HG02759 (cell line): ENCODE measurements around the gene BRIP1.
A peak's percentile ranks its signal among the peaks of the same experiment; 100 is the strongest.

Source experiments
- ATAC-seq: cut with Tn5 transposase; IDR thresholded peaks from one replicate; pipeline ENCODE4 v1.9.1; 2021; ENCODE audit warnings: mild to moderate bottlenecking, moderate library complexity; ENCODE audit not compliant: unreplicated experiment

Gene BRIP1

DNA sequence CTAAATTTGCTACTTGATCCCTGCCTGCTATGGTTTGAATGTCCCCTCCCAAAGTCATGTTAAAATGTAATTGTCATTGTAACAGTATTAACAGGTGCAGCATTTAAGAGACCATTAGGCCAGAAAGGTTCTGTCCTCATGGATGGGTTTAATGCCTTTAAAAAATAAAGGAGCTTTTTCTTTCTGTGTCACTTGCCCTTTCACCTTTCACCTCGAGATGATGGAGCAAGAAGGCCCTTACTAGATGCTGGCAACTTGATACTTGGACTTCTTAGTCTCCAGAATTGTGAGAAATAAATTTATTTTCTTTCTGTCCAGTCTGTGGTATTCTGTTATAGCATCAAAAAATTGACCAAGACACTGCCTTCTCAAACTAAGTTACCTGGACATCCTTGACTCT is 98.5 kb downstream of the BRIP1 start:
- no peak for ATAC-seq

DNA sequence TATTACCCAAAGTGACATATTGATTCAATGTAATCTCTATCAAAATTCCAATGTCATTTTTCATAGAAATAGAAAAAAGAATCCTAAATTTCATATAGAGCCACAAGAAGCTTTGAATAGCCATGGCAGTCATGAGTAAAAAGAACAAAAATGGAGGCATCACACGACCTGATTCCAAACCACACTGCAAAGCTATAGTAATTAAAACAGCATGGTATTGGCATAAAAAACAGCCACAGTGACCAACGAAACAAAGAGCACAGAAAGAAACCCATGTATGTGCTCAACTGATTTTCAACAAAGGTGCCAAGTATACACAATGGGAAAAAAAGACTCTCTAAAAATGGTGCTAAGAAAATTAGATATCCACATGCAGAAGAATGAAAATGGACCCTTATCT is 101.5 kb downstream of the BRIP1 start:
- ATAC-seq = no peak

GRCh38 chr17:61759362-61759761 is 104.0 kb downstream of the BRIP1 start:
- ATAC-seq = no peak

DNA sequence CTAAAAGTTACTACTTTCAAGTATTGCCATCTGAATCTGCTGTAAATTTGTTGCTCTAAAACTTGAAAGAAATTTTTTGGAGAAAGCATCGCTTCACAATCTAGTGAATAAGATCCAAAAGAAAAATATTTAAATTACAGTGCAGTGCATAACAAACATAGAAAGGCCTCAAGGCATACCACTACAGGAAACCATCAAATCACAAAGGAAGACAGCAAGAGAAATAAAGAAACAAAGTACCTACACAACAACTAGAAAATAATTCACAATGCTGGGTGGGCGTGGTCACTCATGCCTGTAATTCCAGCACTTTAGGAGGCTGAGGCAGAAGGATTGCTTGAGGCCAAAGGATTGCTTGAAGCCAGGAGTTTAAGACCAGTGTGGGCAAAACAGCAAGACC is 104.9 kb downstream of the BRIP1 start:
- no peak for ATAC-seq

DNA sequence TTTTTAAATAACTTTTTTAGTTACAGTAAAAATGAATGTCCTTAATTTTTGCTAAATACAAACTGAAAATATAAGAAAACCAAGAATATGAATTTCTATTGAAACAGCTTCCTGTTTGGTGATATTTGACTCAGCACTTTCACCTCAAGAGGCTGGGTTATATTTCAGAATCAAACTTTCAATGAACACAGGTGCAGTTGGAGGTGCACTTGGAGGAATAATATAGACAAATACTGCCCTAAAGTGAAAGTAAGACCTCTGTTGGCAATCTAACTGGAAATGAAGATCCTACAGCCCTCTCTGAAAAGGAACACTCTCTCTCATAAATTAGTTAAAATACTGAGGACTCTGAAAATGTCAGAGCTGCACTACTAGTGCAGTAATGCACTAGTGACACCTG is 106.2 kb downstream of the BRIP1 start:
- no peak for ATAC-seq

DNA sequence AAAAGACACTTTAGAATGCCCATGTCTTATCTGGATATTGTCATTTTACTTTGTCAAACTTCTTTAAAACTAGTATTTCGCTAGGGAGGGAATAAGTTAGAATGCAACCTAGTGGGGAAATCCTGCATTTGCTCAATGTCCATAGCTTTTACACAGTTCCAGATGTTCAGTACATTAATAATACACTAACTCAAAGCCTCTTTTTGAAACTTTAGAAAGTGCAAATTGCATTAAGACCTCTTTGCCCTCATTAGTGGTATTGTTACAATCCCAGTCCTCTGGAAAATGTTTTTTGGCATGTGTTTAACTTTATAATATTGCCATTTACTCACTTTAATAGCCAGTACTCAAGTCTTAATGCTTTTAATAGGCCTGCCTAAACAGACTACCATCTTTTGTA is 106.8 kb downstream of the BRIP1 start:
- ATAC-seq = no peak

GRCh38 chr17:61755668-61756067 is 107.7 kb downstream of the BRIP1 start:
- ATAC-seq = no peak

DNA sequence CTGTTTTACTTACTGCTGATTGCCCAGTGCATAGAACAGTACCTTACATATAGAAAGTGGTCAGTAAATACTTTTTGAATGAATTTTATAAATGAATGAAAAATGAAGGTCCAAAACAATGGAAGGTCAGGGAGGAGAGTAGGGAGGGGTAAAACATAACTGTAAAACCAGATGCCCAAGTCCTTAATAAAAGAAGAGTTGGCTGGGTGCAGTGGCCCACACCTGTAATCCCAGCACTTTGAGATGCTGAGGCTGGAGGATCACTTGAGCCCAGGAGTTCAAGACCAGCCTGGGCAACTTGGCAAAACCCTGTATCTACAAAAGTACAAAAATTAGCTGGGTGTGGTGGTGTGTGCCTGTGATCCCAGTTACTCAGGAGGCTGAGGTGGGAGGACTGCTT is 108.2 kb downstream of the BRIP1 start:
- no peak for ATAC-seq

- no peak for ATAC-seq
Observed at GRCh38 chr17:61754124-61754523, 109.2 kb downstream of the BRIP1 start.

DNA sequence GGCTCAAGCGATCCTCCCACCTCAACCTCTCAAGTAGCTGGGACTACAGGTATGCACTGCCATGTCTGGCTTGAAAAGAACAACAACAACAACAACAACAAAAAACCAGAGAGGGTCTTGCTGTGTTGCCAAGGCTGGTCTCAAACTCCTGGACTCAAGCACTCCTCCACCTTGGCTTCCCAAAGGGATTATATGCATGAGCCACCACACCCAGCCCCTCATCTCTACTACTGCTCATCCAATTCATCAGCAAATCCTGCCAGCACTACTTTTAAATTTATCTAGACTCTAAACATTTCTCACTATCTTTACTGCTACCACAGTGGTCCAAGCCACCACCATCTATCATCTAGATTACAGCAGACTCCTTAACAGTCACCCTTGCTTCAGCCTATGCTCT is 109.6 kb downstream of the BRIP1 start:
- ATAC-seq = no peak

GRCh38 chr17:61750656-61751055 is 112.7 kb downstream of the BRIP1 start:
- peak; percentile 85 for ATAC-seq

DNA sequence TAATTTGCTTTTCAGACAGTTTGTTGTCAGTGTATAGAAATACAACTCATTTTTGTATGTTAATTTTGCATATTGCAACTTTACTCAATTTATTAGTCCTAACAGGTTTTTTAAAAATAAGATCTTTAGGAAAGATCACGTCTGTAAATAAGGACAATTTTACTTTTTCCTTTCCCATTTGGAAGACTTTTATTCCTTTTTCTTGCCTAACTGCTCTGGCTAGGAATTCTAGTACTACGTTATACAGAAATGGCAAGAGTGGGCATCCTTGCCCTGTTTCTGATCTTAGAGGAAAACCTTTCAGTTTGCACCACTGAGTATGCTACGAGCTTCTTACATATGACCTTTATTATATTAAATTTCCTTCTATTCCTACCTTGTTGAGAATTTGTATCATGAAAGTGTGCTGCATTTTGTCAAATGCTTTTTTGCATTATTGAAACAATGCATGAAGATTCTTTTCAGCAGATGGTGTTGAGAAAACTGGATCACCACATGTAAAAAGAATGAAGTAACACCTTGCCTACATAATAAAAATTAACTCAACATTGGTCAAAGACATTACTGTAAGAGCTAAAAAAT is 113.4 kb downstream of the BRIP1 start:
- ATAC-seq = no peak

DNA sequence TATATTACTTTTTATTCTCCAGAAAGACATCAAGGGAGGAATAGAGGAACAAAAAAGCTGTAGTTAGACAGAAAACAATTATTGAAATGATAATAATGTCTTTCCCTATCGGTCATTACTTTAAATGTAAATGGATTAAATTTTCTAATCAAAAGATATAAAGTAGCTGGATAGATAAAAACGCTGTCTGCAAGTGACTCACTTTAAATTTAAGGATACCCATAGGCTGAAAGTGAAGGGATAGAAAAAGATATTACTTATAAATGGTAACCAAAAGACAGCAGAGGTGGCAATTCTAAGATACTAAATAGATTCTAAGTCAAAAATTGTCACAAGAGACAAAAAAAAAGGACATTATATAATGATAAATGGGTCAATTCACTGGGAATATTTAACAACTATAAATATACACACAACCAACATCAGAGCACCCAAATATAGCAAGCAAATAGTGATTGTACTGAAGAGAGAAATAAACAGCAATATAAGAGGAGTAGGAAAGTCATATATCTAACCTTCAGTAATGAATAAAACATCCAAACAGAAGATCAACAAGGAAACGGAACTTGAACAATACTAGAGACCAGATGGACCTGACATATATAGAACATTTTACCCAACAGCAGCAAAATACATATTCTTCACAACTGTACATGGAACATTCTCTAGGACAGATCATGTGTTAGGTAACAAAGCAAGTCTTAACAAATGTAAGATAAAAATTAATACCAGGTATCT is 116.9 kb downstream of the BRIP1 start:
- no peak for ATAC-seq

- no peak for ATAC-seq
Observed at GRCh38 chr17:61744804-61745203, 118.5 kb downstream of the BRIP1 start.

DNA sequence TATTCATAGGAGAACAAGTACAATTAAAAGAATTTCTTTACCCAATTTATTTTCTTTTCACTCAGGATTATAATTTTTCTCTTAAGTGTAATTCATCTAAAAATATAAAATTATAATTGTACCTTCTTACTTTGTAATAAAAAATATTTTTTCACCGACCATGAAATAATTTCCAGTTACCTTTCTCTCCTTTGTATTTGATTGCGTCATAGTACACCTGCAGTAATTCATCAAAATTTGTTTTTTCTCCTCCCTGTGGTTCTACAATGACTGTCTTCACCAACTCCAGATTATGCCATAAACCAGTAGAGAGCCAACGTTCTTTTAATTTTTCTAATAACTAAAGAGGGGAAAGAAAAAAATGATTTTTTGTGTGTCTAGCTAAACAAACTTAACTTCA is 119.1 kb downstream of the BRIP1 start:
- ATAC-seq = no peak

- ATAC-seq = no peak
Observed at GRCh38 chr17:61743766-61744165, 119.6 kb downstream of the BRIP1 start.

DNA sequence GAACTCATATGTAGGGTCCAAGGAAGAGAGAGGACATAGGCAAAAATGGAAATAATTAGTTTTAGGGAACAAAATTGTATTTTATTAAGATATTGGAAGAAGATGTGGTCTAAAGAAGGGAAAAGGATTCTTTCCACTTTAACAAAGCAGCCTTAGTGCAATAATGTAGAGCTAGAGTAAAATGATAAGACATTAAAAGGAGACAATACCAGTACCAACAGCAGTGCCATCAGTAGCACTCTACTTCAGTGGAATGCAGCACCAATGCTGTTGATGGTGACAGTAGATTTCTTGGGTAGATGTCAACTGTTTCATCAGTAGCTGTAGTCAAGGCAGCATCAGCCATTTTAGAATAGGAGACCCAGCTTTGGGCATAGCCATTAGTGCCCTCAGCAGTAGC is 124.3 kb downstream of the BRIP1 start:
- ATAC-seq = no peak

GRCh38 chr17:61738249-61738648 is 125.1 kb downstream of the BRIP1 start:
- no peak for ATAC-seq

GRCh38 chr17:61737820-61738219 is 125.5 kb downstream of the BRIP1 start:
- ATAC-seq = no peak

GRCh38 chr17:61736438-61736837 is 126.9 kb downstream of the BRIP1 start:
- ATAC-seq = no peak

DNA sequence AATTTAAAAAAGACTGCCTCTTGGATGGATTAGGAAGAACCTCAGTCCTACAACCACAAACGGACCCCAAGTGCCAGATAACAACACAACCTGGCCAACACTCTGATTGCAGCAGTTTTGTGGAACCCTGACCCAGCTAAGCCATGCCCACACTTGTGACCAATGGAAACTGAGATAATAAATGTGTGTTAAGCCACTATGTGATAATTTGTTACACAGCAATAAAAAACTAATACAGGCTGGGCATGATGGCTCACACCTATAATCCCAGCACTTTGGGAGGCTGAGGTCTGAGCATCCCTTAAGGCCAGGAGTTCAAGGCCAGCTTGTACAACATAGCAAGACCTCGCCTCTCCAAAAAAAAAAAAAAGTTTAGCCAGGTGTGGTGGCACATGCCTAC is 127.5 kb downstream of the BRIP1 start:
- ATAC-seq = no peak

GRCh38 chr17:61734466-61734865 is 128.9 kb downstream of the BRIP1 start:
- no peak for ATAC-seq

DNA sequence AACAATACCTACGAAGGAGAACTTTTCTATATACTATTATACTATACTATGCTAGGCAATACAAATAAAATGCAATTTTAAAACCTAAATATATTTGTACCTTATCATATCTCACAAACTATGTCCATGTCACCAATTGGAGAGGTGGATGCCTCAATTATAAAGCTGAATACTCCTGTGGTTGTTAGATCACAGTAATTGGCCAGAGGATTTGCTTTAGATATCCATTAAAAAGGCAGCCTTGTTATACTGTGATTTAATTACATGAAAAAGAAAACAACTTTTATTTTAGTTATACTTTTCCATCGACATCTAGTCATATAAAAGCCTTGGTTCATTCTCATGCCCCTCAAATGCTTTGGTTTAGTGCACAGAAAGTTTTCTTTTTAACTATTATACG is 129.3 kb downstream of the BRIP1 start:
- no peak for ATAC-seq
